HL-60 (cell line): ENCODE measurements around the gene NVL.

Experiments used
- DNase-seq, 2 experiments: peaks; one replicate each; pipeline ENCODE4 v3.0.0-alpha.2; 2010 to 2020; ENCODE audit warnings: low read depth in 1 of 2, low spot score in 1 of 2
- H3K27ac ChIP-seq: fragments of 250-450 bp; sonication (Bioruptor Pico); replicated peaks from 2 replicates; pipeline ENCODE4 v1.5.1; 2020; ENCODE audit warnings: mild to moderate bottlenecking, moderate library complexity
- H3K27me3 ChIP-seq: fragments of 250-450 bp; sonication (Bioruptor Pico); 2 replicates; pipeline ENCODE4 v1.5.1; 2021; ENCODE audit warnings: mild to moderate bottlenecking, moderate library complexity; ENCODE audit not compliant: insufficient read depth, poor library complexity, severe bottlenecking
- H3K4me3 ChIP-seq: replicated peaks from 2 replicates; pipeline ENCODE4 v1.5.1; 2011; ENCODE audit warnings: mild to moderate bottlenecking, control low read depth, low read length; ENCODE audit not compliant: insufficient read depth
- GABPA ChIP-seq: IDR thresholded peaks from 2 replicates; pipeline ENCODE4 v1.6.1; 2012; ENCODE audit warnings: low read depth
- POLR2AphosphoS5 ChIP-seq: IDR thresholded peaks from 2 replicates; pipeline ENCODE4 v1.6.1; 2012; ENCODE audit warnings: low read depth
- SPI1 ChIP-seq: IDR thresholded peaks from 2 replicates; pipeline ENCODE4 v1.6.1; 2012; ENCODE audit warnings: low read depth, mild to moderate bottlenecking, borderline replicate concordance
- TF ChIP-seq, protein P1 (sequence below): IDR thresholded peaks from 2 replicates; pipeline ENCODE4 v1.6.1; 2012; ENCODE audit warnings: low read depth; ENCODE audit not compliant: insufficient replicate concordance
- TF ChIP-seq, protein P2 (sequence below): IDR thresholded peaks from one replicate; pipeline ENCODE4 v1.5.1; 2011; ENCODE audit warnings: low read length, control low read depth, inconsistent platforms; ENCODE audit not compliant: insufficient read depth

NVL gene

DNA sequence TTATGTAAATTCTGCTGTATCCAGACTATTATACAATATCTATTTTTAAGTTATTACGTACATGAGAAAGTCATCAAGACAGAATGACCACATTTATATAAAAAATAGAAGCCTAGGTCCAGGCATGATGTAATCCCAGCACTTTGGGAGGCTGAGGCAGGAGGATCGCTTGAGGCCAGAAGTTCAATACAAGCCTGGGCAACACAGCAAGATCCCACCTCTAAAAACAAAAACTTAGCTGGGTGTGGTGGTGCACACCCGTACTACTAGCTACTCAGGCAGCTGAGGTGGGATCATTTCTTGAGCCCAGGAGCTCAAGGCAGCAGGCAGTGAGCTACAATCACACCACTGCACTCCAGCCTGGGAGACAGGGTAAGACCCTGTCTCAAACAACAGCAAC lies 58.9 kb downstream of the NVL start:
- H3K27me3 ChIP-seq = no peaks in the 10 kb centered on the region
- DNase-seq = no peak
- no peak overlapping the region for H3K27ac ChIP-seq
- H3K4me3 ChIP-seq = no peak overlapping the region
- TF ChIP-seq, protein P1, sequence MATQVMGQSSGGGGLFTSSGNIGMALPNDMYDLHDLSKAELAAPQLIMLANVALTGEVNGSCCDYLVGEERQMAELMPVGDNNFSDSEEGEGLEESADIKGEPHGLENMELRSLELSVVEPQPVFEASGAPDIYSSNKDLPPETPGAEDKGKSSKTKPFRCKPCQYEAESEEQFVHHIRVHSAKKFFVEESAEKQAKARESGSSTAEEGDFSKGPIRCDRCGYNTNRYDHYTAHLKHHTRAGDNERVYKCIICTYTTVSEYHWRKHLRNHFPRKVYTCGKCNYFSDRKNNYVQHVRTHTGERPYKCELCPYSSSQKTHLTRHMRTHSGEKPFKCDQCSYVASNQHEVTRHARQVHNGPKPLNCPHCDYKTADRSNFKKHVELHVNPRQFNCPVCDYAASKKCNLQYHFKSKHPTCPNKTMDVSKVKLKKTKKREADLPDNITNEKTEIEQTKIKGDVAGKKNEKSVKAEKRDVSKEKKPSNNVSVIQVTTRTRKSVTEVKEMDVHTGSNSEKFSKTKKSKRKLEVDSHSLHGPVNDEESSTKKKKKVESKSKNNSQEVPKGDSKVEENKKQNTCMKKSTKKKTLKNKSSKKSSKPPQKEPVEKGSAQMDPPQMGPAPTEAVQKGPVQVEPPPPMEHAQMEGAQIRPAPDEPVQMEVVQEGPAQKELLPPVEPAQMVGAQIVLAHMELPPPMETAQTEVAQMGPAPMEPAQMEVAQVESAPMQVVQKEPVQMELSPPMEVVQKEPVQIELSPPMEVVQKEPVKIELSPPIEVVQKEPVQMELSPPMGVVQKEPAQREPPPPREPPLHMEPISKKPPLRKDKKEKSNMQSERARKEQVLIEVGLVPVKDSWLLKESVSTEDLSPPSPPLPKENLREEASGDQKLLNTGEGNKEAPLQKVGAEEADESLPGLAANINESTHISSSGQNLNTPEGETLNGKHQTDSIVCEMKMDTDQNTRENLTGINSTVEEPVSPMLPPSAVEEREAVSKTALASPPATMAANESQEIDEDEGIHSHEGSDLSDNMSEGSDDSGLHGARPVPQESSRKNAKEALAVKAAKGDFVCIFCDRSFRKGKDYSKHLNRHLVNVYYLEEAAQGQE = no peak
- no peak for TF ChIP-seq POLR2AphosphoS5
- TF ChIP-seq, protein P2, sequence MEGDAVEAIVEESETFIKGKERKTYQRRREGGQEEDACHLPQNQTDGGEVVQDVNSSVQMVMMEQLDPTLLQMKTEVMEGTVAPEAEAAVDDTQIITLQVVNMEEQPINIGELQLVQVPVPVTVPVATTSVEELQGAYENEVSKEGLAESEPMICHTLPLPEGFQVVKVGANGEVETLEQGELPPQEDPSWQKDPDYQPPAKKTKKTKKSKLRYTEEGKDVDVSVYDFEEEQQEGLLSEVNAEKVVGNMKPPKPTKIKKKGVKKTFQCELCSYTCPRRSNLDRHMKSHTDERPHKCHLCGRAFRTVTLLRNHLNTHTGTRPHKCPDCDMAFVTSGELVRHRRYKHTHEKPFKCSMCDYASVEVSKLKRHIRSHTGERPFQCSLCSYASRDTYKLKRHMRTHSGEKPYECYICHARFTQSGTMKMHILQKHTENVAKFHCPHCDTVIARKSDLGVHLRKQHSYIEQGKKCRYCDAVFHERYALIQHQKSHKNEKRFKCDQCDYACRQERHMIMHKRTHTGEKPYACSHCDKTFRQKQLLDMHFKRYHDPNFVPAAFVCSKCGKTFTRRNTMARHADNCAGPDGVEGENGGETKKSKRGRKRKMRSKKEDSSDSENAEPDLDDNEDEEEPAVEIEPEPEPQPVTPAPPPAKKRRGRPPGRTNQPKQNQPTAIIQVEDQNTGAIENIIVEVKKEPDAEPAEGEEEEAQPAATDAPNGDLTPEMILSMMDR = no peak
- TF ChIP-seq SPI1 = no peak
- no peak for TF ChIP-seq GABPA

DNA sequence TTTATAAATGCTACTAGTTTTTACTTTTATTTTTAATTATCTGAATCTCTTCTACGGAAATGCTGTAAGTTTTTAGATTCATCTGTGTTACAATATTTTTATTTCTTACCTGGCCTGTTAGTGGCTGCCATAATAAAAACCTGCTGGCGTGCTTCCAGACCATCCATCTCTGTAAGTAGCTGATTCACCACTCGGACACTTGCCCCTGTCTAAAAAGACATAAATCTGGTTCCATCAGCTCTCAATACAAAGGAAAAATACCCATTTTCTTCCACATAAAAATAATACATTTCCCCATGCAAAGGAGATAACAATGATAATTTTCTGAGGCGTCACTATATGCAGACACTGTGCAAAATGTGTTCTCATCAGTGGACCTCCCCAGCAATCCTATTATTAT lies 62.0 kb downstream of the NVL start:
- TF ChIP-seq GABPA = no peak
- TF ChIP-seq POLR2AphosphoS5 = no peak
- TF ChIP-seq, protein P2 = no peak
- no peak for TF ChIP-seq SPI1
- TF ChIP-seq, protein P1 = no peak
- Histone ChIP-seq H3K27me3 (no peaks in the 10 kb centered on the region), H3K4me3 (no peak overlapping the region), H3K27ac (no peak overlapping the region)
- DNase-seq = no peak

GRCh38 chr1:224266915-224267856 lies 62.8 kb downstream of the NVL start:
- H3K27me3 ChIP-seq = no peaks in the 10 kb centered on the region
- H3K27ac ChIP-seq = no peak overlapping the region
- no peak for DNase-seq
- no peak for TF ChIP-seq POLR2AphosphoS5
- TF ChIP-seq, protein P2 = no peak
- TF ChIP-seq, protein P1 = no peak
- no peak for TF ChIP-seq GABPA
- TF ChIP-seq SPI1 = no peak
- H3K4me3 ChIP-seq = no peak overlapping the region
